Activated CD4-positive, alpha-beta T cell treated with anti-CD3 and anti-CD28 coated beads, Interleukin-2, amount 50 U/mL, for 48 hours (primary cell): ENCODE data around the gene SPATA24.
"Not testable (repeated sequence)": the region's sequence is repeated elsewhere in the genome, so short reads cannot be mapped to it uniquely, and the experiment has no call there.

Experiments
- DNase-seq, 2 experiments: peaks; one replicate each; pipeline ENCODE4 v3.0.0-alpha.2; 2020

Gene SPATA24

GRCh38 chr5:139403787-139404483 is at the start of gene SPATA24:
SPATA24 (minus strand) TSS chr5:139404089; CDS start chr5:139404060, 29 bp downstream.
- peak; percentile 99 for DNase-seq

- no peak for DNase-seq
These were observed 48.2 kb upstream of the SPATA24 start for GRCh38 chr5:139451878-139452660.

- DNase-seq = no peak
These were observed 47.3 kb upstream of the SPATA24 start for GRCh38 chr5:139451176-139451575.

- peak; percentile 52 to 67 for DNase-seq
These were observed 43.3 kb upstream of the SPATA24 start for GRCh38 chr5:139446956-139447779.

GRCh38 chr5:139445325-139446170 is 41.7 kb upstream of the SPATA24 start:
- DNase-seq = peak in 1 of 2 experiments; percentile 29

- DNase-seq = no peak
These were observed 40.1 kb upstream of the SPATA24 start for GRCh38 chr5:139443831-139444453.

- DNase-seq = not testable (repeated sequence)
These were observed 36.5 kb upstream of the SPATA24 start for GRCh38 chr5:139440416-139440815.

GRCh38 chr5:139439013-139439903 is 35.4 kb upstream of the SPATA24 start, which contains the start of gene DNAJC18:
DNAJC18 (minus strand) TSS chr5:139439525; CDS start chr5:139439445, 80 bp downstream.
- peak; percentile 93 to 95 for DNase-seq

GRCh38 chr5:139438707-139439012 is 34.8 kb upstream of the SPATA24 start:
- no peak for DNase-seq

GRCh38 chr5:139435676-139436075 is 31.8 kb upstream of the SPATA24 start:
- DNase-seq = no peak

- no peak for DNase-seq
These were observed 27.8 kb upstream of the SPATA24 start for GRCh38 chr5:139431706-139432105.

- no peak for DNase-seq
These were observed 26.1 kb upstream of the SPATA24 start for GRCh38 chr5:139430015-139430414.

- no peak for DNase-seq
These were observed 22.5 kb upstream of the SPATA24 start for GRCh38 chr5:139426203-139426885.

GRCh38 chr5:139425497-139425896 is 21.6 kb upstream of the SPATA24 start:
- no peak for DNase-seq

GRCh38 chr5:139422307-139422893 is 18.5 kb upstream of the SPATA24 start:
- peak in 1 of 2 experiments; percentile 33 for DNase-seq

GRCh38 chr5:139419226-139420192 is 15.6 kb upstream of the SPATA24 start:
- no peak for DNase-seq

GRCh38 chr5:139418793-139419192 is 14.9 kb upstream of the SPATA24 start:
- no peak for DNase-seq

GRCh38 chr5:139417214-139417613 is 13.3 kb upstream of the SPATA24 start:
- DNase-seq = no peak

GRCh38 chr5:139416651-139417050 is 12.8 kb upstream of the SPATA24 start:
- DNase-seq = no peak
